Measurements from ENCODE around the gene NBEA.

Gene NBEA

GRCh38 chr13:35472323-35472881 lies 530.3 kb downstream of the NBEA start:
- H3K27me3 Mint-ChIP-seq = peaks cover 43% of the 10 kb centered on the region
- H3K9me3 Mint-ChIP-seq = peaks cover 5% of the 10 kb centered on the region
- no peak overlapping the region for H3K27ac Mint-ChIP-seq (ENCODE audit: low read depth)
- DNase-seq (ENCODE audit: low spot score in 2 of 2) = no peak
- no peaks in the 10 kb centered on the region for H3K4me1 Mint-ChIP-seq
- no peaks in the 10 kb centered on the region for H3K36me3 Mint-ChIP-seq (ENCODE audit: insufficient read depth)
- no peak for ATAC-seq (replicated peaks; ENCODE audit: extremely low read depth, poor library complexity, severe bottlenecking)
- H3K4me3 Mint-ChIP-seq = no peak overlapping the region

- peaks cover 5% of the 10 kb centered on the region for H3K9me3 Mint-ChIP-seq
- ATAC-seq (replicated peaks; ENCODE audit: extremely low read depth, poor library complexity, severe bottlenecking) (no peak), DNase-seq (ENCODE audit: low spot score in 2 of 2) (no peak)
- no peaks in the 10 kb centered on the region for H3K36me3 Mint-ChIP-seq (ENCODE audit: insufficient read depth)
- no peaks in the 10 kb centered on the region for H3K4me1 Mint-ChIP-seq
- H3K27me3 Mint-ChIP-seq = peaks cover 52% of the 10 kb centered on the region
- H3K4me3 Mint-ChIP-seq = no peak overlapping the region
- no peak overlapping the region for H3K27ac Mint-ChIP-seq (ENCODE audit: low read depth)
Observed at GRCh38 chr13:35473206-35473775, 531.2 kb downstream of the NBEA start.

- no peak overlapping the region for H3K27ac Mint-ChIP-seq (ENCODE audit: low read depth)
- H3K4me3 Mint-ChIP-seq = no peak overlapping the region
- ATAC-seq (replicated peaks; ENCODE audit: extremely low read depth, poor library complexity, severe bottlenecking) (no peak), DNase-seq (ENCODE audit: low spot score in 2 of 2) (no peak)
- H3K9me3 Mint-ChIP-seq = peaks cover 5% of the 10 kb centered on the region
- peaks cover 57% of the 10 kb centered on the region for H3K27me3 Mint-ChIP-seq
- no peaks in the 10 kb centered on the region for H3K4me1 Mint-ChIP-seq
- H3K36me3 Mint-ChIP-seq (ENCODE audit: insufficient read depth) = no peaks in the 10 kb centered on the region
Observed at GRCh38 chr13:35473802-35474201, 531.7 kb downstream of the NBEA start.

- Mint-ChIP-seq H3K4me3 (no peak overlapping the region), H3K27me3 (peaks cover 59% of the 10 kb centered on the region), H3K27ac (ENCODE audit: low read depth) (no peak overlapping the region), H3K4me1 (no peaks in the 10 kb centered on the region), H3K9me3 (peaks cover 5% of the 10 kb centered on the region), H3K36me3 (ENCODE audit: insufficient read depth) (no peaks in the 10 kb centered on the region)
- DNase-seq (ENCODE audit: low spot score in 2 of 2) = no peak
- no peak for ATAC-seq (replicated peaks; ENCODE audit: extremely low read depth, poor library complexity, severe bottlenecking)
Observed at GRCh38 chr13:35474496-35475211, 532.6 kb downstream of the NBEA start.

GRCh38 chr13:35475212-35475959 lies 533.3 kb downstream of the NBEA start:
- H3K27ac Mint-ChIP-seq (ENCODE audit: low read depth) = no peak overlapping the region

GRCh38 chr13:35475960-35476943 lies 534.2 kb downstream of the NBEA start, which contains the start of gene MAB21L1:
Gene MAB21L1 (minus strand): TSS chr13:35476689. CDS start chr13:35476138, 551 bp downstream.
- DNase-seq (ENCODE audit: low spot score in 2 of 2) (no peak), ATAC-seq (replicated peaks; ENCODE audit: extremely low read depth, poor library complexity, severe bottlenecking) (no peak)
- Mint-ChIP-seq H3K36me3 (ENCODE audit: insufficient read depth) (no peaks in the 10 kb centered on the region), H3K27me3 (peaks cover 50% of the 10 kb centered on the region), H3K4me3 (peak within 1 kb of the TSS; percentile 8), H3K4me1 (no peaks in the 10 kb centered on the region), H3K27ac (ENCODE audit: low read depth) (no peak within 1 kb of the TSS), H3K9me3 (peaks cover 5% of the 10 kb centered on the region)

More at GRCh38 chr13:35475212-35475959, 533.3 kb downstream of the NBEA start:
- Mint-ChIP-seq H3K36me3 (ENCODE audit: insufficient read depth) (no peaks in the 10 kb centered on the region), H3K4me3 (peak overlapping the region; percentile 8), H3K27me3 (peaks cover 52% of the 10 kb centered on the region), H3K9me3 (peaks cover 5% of the 10 kb centered on the region), H3K4me1 (no peaks in the 10 kb centered on the region)
- DNase-seq (ENCODE audit: low spot score in 2 of 2) (no peak), ATAC-seq (replicated peaks; ENCODE audit: extremely low read depth, poor library complexity, severe bottlenecking) (no peak)

GRCh38 chr13:35477386-35477946 lies 535.4 kb downstream of the NBEA start:
- Mint-ChIP-seq H3K4me1 (no peaks in the 10 kb centered on the region), H3K9me3 (peaks cover 5% of the 10 kb centered on the region), H3K27ac (ENCODE audit: low read depth) (no peak overlapping the region), H3K36me3 (ENCODE audit: insufficient read depth) (no peaks in the 10 kb centered on the region), H3K4me3 (no peak overlapping the region), H3K27me3 (peaks cover 50% of the 10 kb centered on the region)
- ATAC-seq (replicated peaks; ENCODE audit: extremely low read depth, poor library complexity, severe bottlenecking) = no peak
- DNase-seq (ENCODE audit: low spot score in 2 of 2) = no peak

GRCh38 chr13:35478271-35479037 lies 536.4 kb downstream of the NBEA start:
- Mint-ChIP-seq H3K27me3 (peaks cover 50% of the 10 kb centered on the region), H3K27ac (ENCODE audit: low read depth) (no peak overlapping the region), H3K4me1 (no peaks in the 10 kb centered on the region), H3K36me3 (ENCODE audit: insufficient read depth) (no peaks in the 10 kb centered on the region), H3K9me3 (peaks cover 5% of the 10 kb centered on the region), H3K4me3 (no peak overlapping the region)
- ATAC-seq (replicated peaks; ENCODE audit: extremely low read depth, poor library complexity, severe bottlenecking) (no peak), DNase-seq (ENCODE audit: low spot score in 2 of 2) (no peak)

- Mint-ChIP-seq H3K4me1 (no peaks in the 10 kb centered on the region), H3K36me3 (ENCODE audit: insufficient read depth) (no peaks in the 10 kb centered on the region), H3K4me3 (no peak overlapping the region), H3K27ac (ENCODE audit: low read depth) (no peak overlapping the region), H3K27me3 (peaks cover 50% of the 10 kb centered on the region), H3K9me3 (peaks cover 5% of the 10 kb centered on the region)
- ATAC-seq (replicated peaks; ENCODE audit: extremely low read depth, poor library complexity, severe bottlenecking) (no peak), DNase-seq (ENCODE audit: low spot score in 2 of 2) (no peak)
Observed at GRCh38 chr13:35479038-35479492, 537.0 kb downstream of the NBEA start.

- H3K4me3 Mint-ChIP-seq = no peak overlapping the region
- no peaks in the 10 kb centered on the region for H3K36me3 Mint-ChIP-seq (ENCODE audit: insufficient read depth)
- H3K27me3 Mint-ChIP-seq = peaks cover 44% of the 10 kb centered on the region
- H3K9me3 Mint-ChIP-seq = peaks cover 1% of the 10 kb centered on the region
- DNase-seq (ENCODE audit: low spot score in 2 of 2) (no peak), ATAC-seq (replicated peaks; ENCODE audit: extremely low read depth, poor library complexity, severe bottlenecking) (no peak)
- no peaks in the 10 kb centered on the region for H3K4me1 Mint-ChIP-seq
- no peak overlapping the region for H3K27ac Mint-ChIP-seq (ENCODE audit: low read depth)
Observed at GRCh38 chr13:35479706-35480105, 537.6 kb downstream of the NBEA start.

GRCh38 chr13:35480346-35480745 lies 538.3 kb downstream of the NBEA start:
- no peak overlapping the region for H3K27ac Mint-ChIP-seq (ENCODE audit: low read depth)
- H3K4me1 Mint-ChIP-seq = no peaks in the 10 kb centered on the region
- peaks cover 37% of the 10 kb centered on the region for H3K27me3 Mint-ChIP-seq
- no peaks in the 10 kb centered on the region for H3K9me3 Mint-ChIP-seq
- ATAC-seq (replicated peaks; ENCODE audit: extremely low read depth, poor library complexity, severe bottlenecking) (no peak), DNase-seq (ENCODE audit: low spot score in 2 of 2) (no peak)
- H3K4me3 Mint-ChIP-seq = no peak overlapping the region
- H3K36me3 Mint-ChIP-seq (ENCODE audit: insufficient read depth) = no peaks in the 10 kb centered on the region

All from central memory CD8-positive, alpha-beta T cell (primary cell).